PFSK-1 (cell line): ENCODE results near the gene SCAMP2.

Source experiments
- FOXP2 ChIP-seq: optimal IDR thresholded peaks from 2 replicates; pipeline ENCODE3; 2011; ENCODE audit warnings: borderline replicate concordance, control low read depth, inconsistent platforms; ENCODE audit not compliant: insufficient read depth; ENCODE audit errors: extremely low read length, extremely low read depth
- POLR2AphosphoS5 ChIP-seq: IDR thresholded peaks from 2 replicates; pipeline ENCODE4 v1.6.1; 2012; ENCODE audit warnings: low read depth, mild to moderate bottlenecking, control low read depth, low read length, moderate library complexity
- SIN3A ChIP-seq: IDR thresholded peaks from 2 replicates; pipeline ENCODE4 v1.6.1; 2012; ENCODE audit warnings: mild to moderate bottlenecking, low read length, moderate library complexity, borderline replicate concordance; ENCODE audit not compliant: insufficient read depth
- TAF1 ChIP-seq: IDR thresholded peaks from 2 replicates; pipeline ENCODE4 v1.6.1; 2012; ENCODE audit warnings: low read length, control low read depth, borderline replicate concordance; ENCODE audit not compliant: insufficient read depth
- TF ChIP-seq, protein P1 (sequence below), 2 experiments: IDR thresholded peaks; 2 replicates each; pipeline versions ENCODE4 v1.6.1 to v1.8.0; 2011 to 2012; ENCODE audit warnings: low read depth in 2 of 2, low read length in 2 of 2, control low read depth in 1 of 2, inconsistent platforms in 1 of 2, mild to moderate bottlenecking in 1 of 2, moderate library complexity in 1 of 2; ENCODE audit not compliant: insufficient read depth in 1 of 2

The SCAMP2 gene

DNA sequence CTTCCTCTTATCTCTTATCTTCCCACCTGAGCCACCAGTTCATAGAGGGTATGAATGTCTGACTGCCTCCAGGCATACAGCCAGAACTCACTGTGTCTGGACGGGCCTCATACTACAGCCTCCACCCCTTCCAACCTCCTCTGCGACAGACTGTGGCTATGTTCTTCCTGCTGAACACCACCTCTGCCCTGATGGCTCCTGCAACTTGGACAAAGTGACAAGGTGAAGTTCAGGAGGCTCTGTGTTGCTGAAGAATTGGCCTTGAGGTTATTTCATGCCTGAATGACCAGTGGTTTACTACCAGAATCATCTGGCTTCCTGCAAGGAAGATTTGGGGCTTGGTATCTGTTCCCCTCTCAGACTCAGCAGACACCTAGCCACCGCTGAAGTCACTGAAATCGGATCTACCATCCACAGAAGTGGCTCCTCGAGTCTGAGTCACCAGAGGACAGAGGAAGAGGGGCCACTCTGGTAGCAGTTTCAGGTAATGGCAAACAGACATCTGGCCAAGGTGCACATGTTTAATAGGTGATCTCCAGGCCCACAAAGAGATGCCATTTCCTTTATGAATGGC lies 16.0 kb downstream of the SCAMP2 start:
- TF ChIP-seq, protein P1, sequence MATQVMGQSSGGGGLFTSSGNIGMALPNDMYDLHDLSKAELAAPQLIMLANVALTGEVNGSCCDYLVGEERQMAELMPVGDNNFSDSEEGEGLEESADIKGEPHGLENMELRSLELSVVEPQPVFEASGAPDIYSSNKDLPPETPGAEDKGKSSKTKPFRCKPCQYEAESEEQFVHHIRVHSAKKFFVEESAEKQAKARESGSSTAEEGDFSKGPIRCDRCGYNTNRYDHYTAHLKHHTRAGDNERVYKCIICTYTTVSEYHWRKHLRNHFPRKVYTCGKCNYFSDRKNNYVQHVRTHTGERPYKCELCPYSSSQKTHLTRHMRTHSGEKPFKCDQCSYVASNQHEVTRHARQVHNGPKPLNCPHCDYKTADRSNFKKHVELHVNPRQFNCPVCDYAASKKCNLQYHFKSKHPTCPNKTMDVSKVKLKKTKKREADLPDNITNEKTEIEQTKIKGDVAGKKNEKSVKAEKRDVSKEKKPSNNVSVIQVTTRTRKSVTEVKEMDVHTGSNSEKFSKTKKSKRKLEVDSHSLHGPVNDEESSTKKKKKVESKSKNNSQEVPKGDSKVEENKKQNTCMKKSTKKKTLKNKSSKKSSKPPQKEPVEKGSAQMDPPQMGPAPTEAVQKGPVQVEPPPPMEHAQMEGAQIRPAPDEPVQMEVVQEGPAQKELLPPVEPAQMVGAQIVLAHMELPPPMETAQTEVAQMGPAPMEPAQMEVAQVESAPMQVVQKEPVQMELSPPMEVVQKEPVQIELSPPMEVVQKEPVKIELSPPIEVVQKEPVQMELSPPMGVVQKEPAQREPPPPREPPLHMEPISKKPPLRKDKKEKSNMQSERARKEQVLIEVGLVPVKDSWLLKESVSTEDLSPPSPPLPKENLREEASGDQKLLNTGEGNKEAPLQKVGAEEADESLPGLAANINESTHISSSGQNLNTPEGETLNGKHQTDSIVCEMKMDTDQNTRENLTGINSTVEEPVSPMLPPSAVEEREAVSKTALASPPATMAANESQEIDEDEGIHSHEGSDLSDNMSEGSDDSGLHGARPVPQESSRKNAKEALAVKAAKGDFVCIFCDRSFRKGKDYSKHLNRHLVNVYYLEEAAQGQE (IDR thresholded peaks at IDR 0.05; ENCODE audit: insufficient read depth in 1 of 2, low read depth in 2 of 2, low read length in 2 of 2): no peak
- TF ChIP-seq FOXP2 (no peak), SIN3A (no peak), TAF1 (no peak), POLR2AphosphoS5 (no peak)

DNA sequence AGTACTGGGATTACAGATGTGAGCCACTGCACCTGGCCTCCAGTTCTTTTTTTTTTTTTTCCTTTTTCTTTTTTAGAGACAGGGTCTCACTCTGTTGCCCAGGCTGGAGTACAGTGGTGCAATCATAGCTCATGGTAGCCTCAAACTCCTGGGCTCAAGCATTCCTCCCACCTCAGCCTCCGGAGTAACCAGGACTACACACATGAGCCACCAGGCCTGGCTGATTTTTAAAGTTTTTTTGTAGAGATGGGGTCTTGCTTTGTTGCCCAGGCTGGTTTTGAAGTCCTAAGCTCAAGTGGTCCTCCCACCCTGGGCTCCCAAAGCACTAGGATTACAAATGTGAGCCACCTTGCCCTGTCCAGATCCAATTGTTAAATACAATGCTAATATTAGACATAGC lies 16.6 kb downstream of the SCAMP2 start:
- TF ChIP-seq, protein P1 (IDR thresholded peaks at IDR 0.05; ENCODE audit: insufficient read depth in 1 of 2, low read depth in 2 of 2, low read length in 2 of 2): no peak
- no peak for TF ChIP-seq FOXP2

DNA sequence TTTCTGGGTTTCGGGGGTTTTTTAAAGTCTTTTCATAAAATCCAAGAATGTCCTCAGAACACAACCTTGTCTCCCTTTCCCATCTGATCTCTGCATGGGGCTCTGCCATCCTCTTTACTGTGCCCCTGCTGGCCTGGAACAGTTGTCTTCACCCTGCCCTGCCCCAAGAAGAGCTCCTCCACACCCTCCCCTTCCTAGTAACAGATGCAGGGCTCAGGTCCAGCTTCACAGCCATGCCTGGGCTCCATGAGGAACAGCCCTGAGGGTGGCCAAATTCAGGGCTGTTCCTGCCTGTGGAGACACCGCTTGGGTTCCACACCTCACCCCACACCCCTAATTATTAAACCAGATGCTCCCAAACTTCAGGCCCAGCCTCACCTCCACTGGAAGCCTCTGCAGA lies 17.3 kb downstream of the SCAMP2 start:
- no peak for TF ChIP-seq FOXP2
- no peak for TF ChIP-seq POLR2AphosphoS5
- no peak for TF ChIP-seq SIN3A
- TF ChIP-seq TAF1: no peak
- TF ChIP-seq, protein P1 (IDR thresholded peaks at IDR 0.05; ENCODE audit: insufficient read depth in 1 of 2, low read depth in 2 of 2, low read length in 2 of 2): no peak

DNA sequence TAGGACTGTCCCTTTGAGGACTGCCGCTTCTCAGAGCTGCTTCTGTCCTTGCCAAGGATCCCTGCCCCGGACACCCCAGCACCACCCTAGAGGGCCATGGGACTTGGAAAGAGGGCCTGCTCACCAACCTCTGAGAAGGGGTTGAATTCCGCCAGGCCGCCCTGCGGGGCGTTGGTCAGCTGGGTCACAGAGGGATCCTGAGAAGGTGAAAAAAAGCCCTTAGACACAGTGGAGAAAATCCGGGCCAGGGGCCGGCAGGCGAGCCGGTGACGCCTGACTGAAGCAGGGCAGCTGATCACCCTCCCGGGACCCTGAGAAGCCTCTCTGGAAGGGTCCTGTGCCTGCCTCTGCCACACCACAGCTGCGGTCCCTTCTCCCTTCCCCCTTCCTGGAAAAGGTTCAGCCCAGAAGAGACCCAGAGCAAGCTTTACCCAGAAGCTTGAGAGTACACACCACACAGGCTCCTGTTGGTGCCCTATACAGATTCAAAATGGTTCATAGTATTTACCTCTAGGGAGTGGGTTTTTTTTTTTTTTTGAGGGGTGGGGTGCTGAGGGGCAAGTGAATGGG lies 18.6 kb downstream of the SCAMP2 start:
- TF ChIP-seq POLR2AphosphoS5 (no peak), FOXP2 (no peak), SIN3A (no peak), TAF1 (no peak)
- TF ChIP-seq, protein P1 (IDR thresholded peaks at IDR 0.05; ENCODE audit: insufficient read depth in 1 of 2, low read depth in 2 of 2, low read length in 2 of 2): no peak

DNA sequence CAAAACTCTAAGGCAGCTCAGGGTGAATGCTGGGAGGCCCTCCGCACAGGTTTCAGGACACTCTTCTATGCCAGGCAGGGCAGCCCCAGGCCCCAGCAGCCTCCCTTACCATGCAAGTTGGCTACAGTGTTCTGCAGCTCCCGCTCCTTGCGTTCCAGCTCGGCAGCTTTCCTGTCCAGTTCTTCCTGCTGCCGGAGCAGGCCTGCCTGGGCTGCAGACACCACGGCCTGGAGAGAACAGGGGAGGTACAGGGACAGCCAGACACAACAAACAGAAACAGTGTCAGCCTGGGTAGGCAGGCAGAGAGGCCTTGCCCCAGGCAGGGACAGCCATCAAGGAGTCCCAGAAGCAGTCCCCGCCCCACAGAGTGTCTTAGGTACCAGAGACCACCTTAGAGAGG lies 21.2 kb downstream of the SCAMP2 start:
- TF ChIP-seq FOXP2 (no peak), TAF1 (no peak), POLR2AphosphoS5 (no peak), SIN3A (no peak)
- TF ChIP-seq, protein P1 (IDR thresholded peaks at IDR 0.05; ENCODE audit: insufficient read depth in 1 of 2, low read depth in 2 of 2, low read length in 2 of 2): no peak
